HG02623 (cell line): ENCODE results near the gene CHAF1A.

Source experiments
- ATAC-seq: cut with Tn5 transposase; IDR thresholded peaks from one replicate; pipeline ENCODE4 v1.9.1; 2021; ENCODE audit warnings: moderate library complexity; ENCODE audit not compliant: unreplicated experiment

Gene CHAF1A

DNA sequence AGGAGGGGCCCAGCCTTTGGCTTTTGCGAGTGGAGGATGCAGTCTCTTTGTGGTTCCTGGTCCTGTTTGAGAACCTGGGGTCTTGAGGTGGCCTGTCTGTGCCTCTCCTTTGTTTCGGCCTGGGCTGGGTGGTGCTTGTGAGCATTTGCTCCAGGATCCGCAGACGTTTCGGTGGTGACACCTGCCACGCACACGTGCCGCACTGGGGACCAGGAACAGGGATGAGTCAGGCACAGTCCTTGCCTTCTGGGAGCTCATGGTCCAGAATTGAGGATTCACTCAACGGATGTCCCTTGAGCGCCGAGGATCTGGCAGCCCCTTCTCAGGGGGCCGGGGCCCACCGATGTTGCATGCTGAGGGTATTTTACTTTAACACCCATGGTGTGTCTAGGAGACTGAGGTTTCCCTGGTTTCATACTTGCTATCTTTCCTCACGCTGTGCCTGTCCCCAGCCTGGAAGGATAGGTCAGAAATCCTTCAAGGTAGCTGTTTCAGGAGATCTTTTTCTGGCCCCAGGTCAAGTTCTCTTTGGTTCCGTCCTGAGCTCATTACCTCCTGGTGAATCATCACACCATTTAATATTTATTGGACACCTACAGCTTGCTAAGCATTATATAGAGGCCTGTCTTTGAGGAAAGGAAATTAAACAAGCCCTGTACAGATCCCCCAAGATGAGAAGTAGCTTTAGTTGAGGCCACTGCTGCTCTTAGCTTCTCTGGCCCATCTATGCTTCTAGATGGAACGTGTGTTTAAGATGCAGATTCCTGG lies 74.8 kb downstream of the CHAF1A start:
- ATAC-seq = no peak

DNA sequence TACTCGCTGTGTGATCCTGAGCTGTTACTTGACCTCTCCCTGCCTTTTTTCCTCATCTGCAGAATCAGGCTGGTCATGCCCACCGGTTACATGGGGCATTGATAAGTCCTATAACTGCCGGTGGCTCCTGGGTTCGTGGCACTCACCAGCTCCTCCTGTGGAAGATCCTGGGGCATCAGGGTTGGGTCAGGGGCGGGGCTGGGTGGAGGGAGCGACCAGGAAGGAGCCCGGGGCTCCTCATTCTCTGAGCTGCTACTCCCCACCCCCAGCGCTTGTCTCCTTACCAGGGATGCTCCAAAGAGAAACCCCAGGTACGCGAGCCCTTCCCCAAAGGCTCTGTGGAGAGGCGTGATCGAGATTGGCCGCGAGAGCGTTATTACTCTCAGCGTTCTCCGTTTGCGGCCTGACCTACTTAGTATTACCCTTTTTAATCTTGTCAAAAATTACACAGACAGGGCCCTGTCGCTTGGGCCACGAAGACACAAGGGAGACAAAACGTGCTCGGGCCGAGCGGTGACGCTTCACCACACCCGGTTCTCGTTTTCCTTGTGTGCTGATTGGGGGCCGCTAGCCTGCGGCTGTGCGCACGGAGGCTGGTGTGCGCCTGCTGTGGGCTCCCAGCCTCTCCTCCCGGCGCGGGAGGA lies 80.4 kb downstream of the CHAF1A start:
- ATAC-seq = no peak

DNA sequence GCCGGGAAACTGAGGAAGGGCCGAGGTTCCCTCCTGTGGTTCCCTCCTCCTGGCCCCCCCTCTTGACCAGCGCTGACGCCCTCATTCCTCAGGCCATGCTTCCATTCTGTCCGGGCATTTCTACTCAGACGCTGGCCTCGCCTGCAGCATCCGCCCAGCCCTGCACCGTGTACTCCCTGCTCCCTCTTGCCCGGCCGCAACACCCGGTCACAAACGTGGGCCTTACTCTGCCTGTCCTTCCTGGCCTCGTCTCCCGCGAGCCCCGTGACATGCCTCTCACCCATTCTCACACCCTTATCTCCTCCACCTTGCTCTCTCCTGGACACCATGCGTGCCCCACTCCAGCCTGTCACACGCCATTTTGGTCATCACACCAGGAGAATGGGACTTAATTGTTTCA lies 80.9 kb downstream of the CHAF1A start:
- ATAC-seq = no peak

DNA sequence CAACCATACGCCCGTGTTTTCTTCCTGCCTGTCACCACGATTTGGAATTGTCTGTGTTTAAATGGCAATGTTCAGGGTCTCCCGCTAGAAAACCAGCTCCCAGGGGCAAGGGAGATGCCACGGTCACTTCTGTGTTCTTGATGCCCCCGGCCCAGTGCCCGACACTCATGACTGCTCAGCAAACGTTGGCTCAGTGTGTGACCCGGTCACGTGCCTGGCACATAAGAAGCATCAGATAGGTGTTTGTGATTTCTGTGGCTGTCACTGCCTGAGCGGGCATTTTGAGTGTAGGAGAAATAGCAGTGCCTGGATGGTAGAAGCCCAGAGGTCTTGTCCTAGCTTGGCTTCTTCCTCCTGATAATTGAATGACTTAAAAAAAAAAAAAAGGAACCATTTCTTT lies 85.1 kb downstream of the CHAF1A start:
- ATAC-seq = no peak

DNA sequence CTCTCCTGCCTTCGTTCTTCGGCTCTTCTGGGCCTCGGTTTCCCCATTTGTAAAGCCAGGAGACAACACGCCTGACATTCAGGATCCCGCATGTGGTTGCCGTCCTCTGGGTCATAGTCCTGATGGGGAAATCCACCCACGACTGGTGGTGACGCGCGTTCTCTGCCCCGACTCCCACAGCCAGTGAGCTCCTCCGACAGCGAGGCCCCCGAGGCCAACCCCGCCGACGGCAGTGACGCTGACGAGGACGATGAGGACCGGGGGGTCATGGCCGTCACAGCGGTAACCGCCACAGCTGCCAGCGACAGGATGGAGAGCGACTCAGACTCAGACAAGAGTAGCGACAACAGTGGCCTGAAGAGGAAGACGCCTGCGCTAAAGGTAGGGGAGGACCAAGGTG lies 86.1 kb downstream of the CHAF1A start:
- no peak for ATAC-seq

DNA sequence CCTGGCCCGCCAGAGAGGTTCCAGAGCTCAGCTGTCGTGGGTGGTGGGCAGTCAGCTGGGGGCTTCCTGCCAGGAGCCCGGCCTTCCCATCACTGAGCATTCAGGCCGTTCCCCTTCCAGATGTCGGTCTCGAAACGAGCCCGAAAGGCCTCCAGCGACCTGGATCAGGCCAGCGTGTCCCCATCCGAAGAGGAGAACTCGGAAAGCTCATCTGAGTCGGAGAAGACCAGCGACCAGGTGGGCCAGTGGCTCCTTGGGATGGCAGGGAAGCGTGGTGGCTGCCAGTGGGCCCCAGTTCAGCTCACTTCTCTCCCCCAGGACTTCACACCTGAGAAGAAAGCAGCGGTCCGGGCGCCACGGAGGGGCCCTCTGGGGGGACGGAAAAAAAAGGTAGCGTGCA lies 89.0 kb downstream of the CHAF1A start:
- no peak for ATAC-seq

DNA sequence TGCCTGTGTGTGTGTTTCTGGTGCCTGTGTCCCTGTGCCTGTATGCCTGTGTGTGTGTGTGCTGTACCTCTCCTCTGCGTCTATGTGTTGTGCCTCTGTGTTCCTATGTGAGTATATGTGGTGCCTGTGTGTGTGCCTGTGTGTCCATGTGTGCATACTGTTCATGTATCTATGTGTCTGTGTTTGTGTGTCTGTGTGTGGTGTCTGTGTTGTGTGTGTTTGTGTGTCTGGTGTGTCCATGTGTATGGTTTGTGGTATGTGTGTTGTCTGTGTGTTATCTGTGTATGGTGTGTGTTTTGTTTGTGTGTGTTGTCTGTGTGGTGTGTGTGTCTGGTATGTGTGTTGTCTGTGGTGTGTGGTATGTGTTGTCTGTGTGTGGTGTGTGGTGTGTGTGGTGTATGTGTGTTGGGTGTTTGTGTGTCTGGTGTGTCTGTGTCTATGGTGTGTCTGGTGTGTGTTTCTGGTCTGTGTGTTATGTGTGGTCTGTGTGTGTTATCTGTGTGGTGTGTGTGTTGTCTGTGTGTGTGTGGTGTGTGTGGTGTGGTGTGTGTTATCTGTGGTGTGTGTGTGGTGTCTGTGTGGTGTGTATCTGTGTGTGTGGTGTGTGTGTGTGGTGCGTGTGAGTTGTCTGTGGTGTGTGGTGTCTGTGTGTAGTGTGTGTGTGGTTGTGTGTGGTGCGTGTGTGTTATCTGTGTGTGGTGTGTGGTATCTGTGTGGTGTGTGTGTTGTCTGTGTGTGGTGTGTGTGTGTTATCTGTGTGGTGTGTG lies 90.1 kb downstream of the CHAF1A start:
- no peak for ATAC-seq
